Uterus (tissue), 2 donors: ENCODE measurements around the gene OR10J4.

Experiments used
- CTCF ChIP-seq, 4 experiments: fragments of 200-600 bp in 2 of 4; fragments of 450-650 bp in 2 of 4; sonication (generic) in 2 of 4; IDR thresholded peaks; one replicate each; pipeline ENCODE4 v1.5.1; 2016 to 2019; ENCODE audit warnings: antibody characterized with exemption in 4 of 4, mild to moderate bottlenecking in 2 of 4, moderate library complexity in 1 of 4
- POLR2A ChIP-seq, 2 donors: fragments of 450-650 bp; IDR thresholded peaks; one replicate each; pipeline ENCODE4 v1.6.1; 2016; ENCODE audit warnings: antibody characterized with exemption in 2 of 2, mild to moderate bottlenecking in 1 of 2, moderate library complexity in 1 of 2

GRCh38 chr1:159442428-159442827 lies 10.4 kb downstream of the OR10J4 start:
- TF ChIP-seq CTCF (IDR thresholded peaks at IDR 0.05) (no peak), POLR2A (IDR thresholded peaks at IDR 0.05) (no peak)
